GM19328 (cell line): ENCODE data around the gene AGMO.
"Not testable (repeated sequence)": the region's sequence is repeated elsewhere in the genome, so short reads cannot be mapped to it uniquely, and the experiment has no call there.

ENCODE experiments used
- ATAC-seq: cut with Tn5 transposase; IDR thresholded peaks from one replicate; pipeline ENCODE4 v1.9.1; 2021; ENCODE audit warnings: mild to moderate bottlenecking, moderate library complexity; ENCODE audit not compliant: unreplicated experiment

Gene AGMO

GRCh38 chr7:15560968-15561367 is 847 bp downstream of the AGMO start:
- ATAC-seq: no peak

- ATAC-seq: no peak
Observed at GRCh38 chr7:15559416-15559928, 2.3 kb downstream of the AGMO start.

- no peak for ATAC-seq
Observed at GRCh38 chr7:15558756-15559155, 3.1 kb downstream of the AGMO start.

- ATAC-seq: no peak
Observed at GRCh38 chr7:15557686-15558085, 4.1 kb downstream of the AGMO start.

- ATAC-seq: no peak
Observed at GRCh38 chr7:15557186-15557585, 4.6 kb downstream of the AGMO start.

- ATAC-seq: no peak
Observed at GRCh38 chr7:15556339-15557105, 5.3 kb downstream of the AGMO start.

- ATAC-seq: no peak
Observed at GRCh38 chr7:15555381-15555859, 6.4 kb downstream of the AGMO start.

GRCh38 chr7:15554744-15555143 is 7.1 kb downstream of the AGMO start:
- no peak for ATAC-seq

GRCh38 chr7:15554081-15554480 is 7.7 kb downstream of the AGMO start:
- no peak for ATAC-seq

GRCh38 chr7:15547320-15547719 is 14.5 kb downstream of the AGMO start:
- not testable (repeated sequence) for ATAC-seq

GRCh38 chr7:15546272-15546792 is 15.5 kb downstream of the AGMO start:
- no peak for ATAC-seq

GRCh38 chr7:15544050-15544449 is 17.8 kb downstream of the AGMO start:
- no peak for ATAC-seq

GRCh38 chr7:15543256-15543655 is 18.6 kb downstream of the AGMO start:
- no peak for ATAC-seq

GRCh38 chr7:15527648-15528047 is 34.2 kb downstream of the AGMO start:
- no peak for ATAC-seq

GRCh38 chr7:15525652-15526263 is 36.1 kb downstream of the AGMO start:
- no peak for ATAC-seq

- no peak for ATAC-seq
Observed at GRCh38 chr7:15524077-15524476, 37.7 kb downstream of the AGMO start.

- not testable (repeated sequence) for ATAC-seq
Observed at GRCh38 chr7:15517865-15518264, 44.0 kb downstream of the AGMO start.

GRCh38 chr7:15515252-15515651 is 46.6 kb downstream of the AGMO start:
- no peak for ATAC-seq

GRCh38 chr7:15508258-15508657 is 53.6 kb downstream of the AGMO start:
- ATAC-seq: no peak

- no peak for ATAC-seq
Observed at GRCh38 chr7:15507708-15508107, 54.1 kb downstream of the AGMO start.

GRCh38 chr7:15507171-15507570 is 54.6 kb downstream of the AGMO start:
- no peak for ATAC-seq

- no peak for ATAC-seq
Observed at GRCh38 chr7:15505761-15506160, 56.1 kb downstream of the AGMO start.
